HUES6 (cell line): ENCODE data around the gene ANKRD36B.
A peak's percentile ranks its signal among the peaks of the same experiment; 100 is the strongest.
"Not testable (repeated sequence)": the region's sequence is repeated elsewhere in the genome, so short reads cannot be mapped to it uniquely, and the experiment has no call there.

Experiments
- H3K27ac ChIP-seq: 2 replicates; pipeline ENCODE4 v1.7.0; 2013; ENCODE audit warnings: low read depth, mild to moderate bottlenecking, low read length, inconsistent platforms
- H3K27me3 ChIP-seq: 2 replicates; pipeline ENCODE4 v1.6.1; 2013; ENCODE audit warnings: low read length; ENCODE audit not compliant: control insufficient read depth, insufficient read depth
- H3K36me3 ChIP-seq: 2 replicates; pipeline ENCODE4 v1.6.1; 2013; ENCODE audit warnings: low read length; ENCODE audit not compliant: control insufficient read depth, insufficient read depth
- H3K4me1 ChIP-seq: 2 replicates; pipeline ENCODE4 v1.6.1; 2013; ENCODE audit warnings: low read length; ENCODE audit not compliant: control insufficient read depth, insufficient read depth
- H3K4me3 ChIP-seq: 2 replicates; pipeline ENCODE4 v1.5.1; 2013; ENCODE audit warnings: low read depth, low read length
- H3K9ac ChIP-seq: one replicate; pipeline ENCODE4 v1.6.1; 2013; ENCODE audit warnings: mild to moderate bottlenecking, low read length
- H3K9me3 ChIP-seq: 2 replicates; pipeline ENCODE4 v1.6.1; 2013; ENCODE audit warnings: low read depth, low read length; ENCODE audit not compliant: control insufficient read depth, insufficient read depth

The ANKRD36B gene

GRCh38 chr2:97605524-97606339, 16.1 kb upstream of the ANKRD36B start:
- not testable (repeated sequence) for H3K4me3 ChIP-seq, H3K36me3 ChIP-seq, H3K9me3 ChIP-seq, H3K27me3 ChIP-seq, H3K4me1 ChIP-seq, H3K9ac ChIP-seq, H3K27ac ChIP-seq

GRCh38 chr2:97605109-97605508, 15.4 kb upstream of the ANKRD36B start:
- not testable (repeated sequence) for H3K9ac ChIP-seq, H3K27me3 ChIP-seq, H3K27ac ChIP-seq, H3K36me3 ChIP-seq, H3K4me3 ChIP-seq, H3K4me1 ChIP-seq, H3K9me3 ChIP-seq

- H3K27me3 ChIP-seq, H3K4me3 ChIP-seq: not testable (repeated sequence)
Measured at GRCh38 chr2:97601537-97601936, 11.9 kb upstream of the ANKRD36B start.

GRCh38 chr2:97596180-97596579, 6.5 kb upstream of the ANKRD36B start:
- H3K27me3 ChIP-seq, H3K9me3 ChIP-seq, H3K4me1 ChIP-seq, H3K4me3 ChIP-seq, H3K27ac ChIP-seq, H3K36me3 ChIP-seq, H3K9ac ChIP-seq: not testable (repeated sequence)

More at GRCh38 chr2:97601537-97601936, 11.9 kb upstream of the ANKRD36B start:
- not testable (repeated sequence) for H3K27ac ChIP-seq, H3K36me3 ChIP-seq, H3K9ac ChIP-seq, H3K9me3 ChIP-seq, H3K4me1 ChIP-seq

- not testable (repeated sequence) for H3K9ac ChIP-seq, H3K36me3 ChIP-seq, H3K27me3 ChIP-seq, H3K9me3 ChIP-seq, H3K4me3 ChIP-seq, H3K27ac ChIP-seq, H3K4me1 ChIP-seq
Measured at GRCh38 chr2:97593520-97593919, 3.8 kb upstream of the ANKRD36B start.

- Histone ChIP-seq H3K9ac (peak overlapping the region; percentile 79), H3K27ac (peak overlapping the region; percentile 60; the same call in 1 of the 2 replicates), H3K4me3 (peak overlapping the region; percentile 86)
- H3K9me3 ChIP-seq, H3K4me1 ChIP-seq, H3K27me3 ChIP-seq, H3K36me3 ChIP-seq: not testable (repeated sequence)
Measured at GRCh38 chr2:97590515-97591394, 1.1 kb upstream of the ANKRD36B start.

- not testable (repeated sequence) for H3K27me3 ChIP-seq, H3K9me3 ChIP-seq, H3K4me1 ChIP-seq, H3K36me3 ChIP-seq, H3K27ac ChIP-seq
- Histone ChIP-seq H3K9ac (peak overlapping the region; percentile 80), H3K4me3 (peak overlapping the region; percentile 91)
Measured at GRCh38 chr2:97589257-97589597, 450 bp downstream of the ANKRD36B start.

- H3K9ac ChIP-seq, H3K4me1 ChIP-seq, H3K4me3 ChIP-seq, H3K9me3 ChIP-seq, H3K36me3 ChIP-seq, H3K27me3 ChIP-seq, H3K27ac ChIP-seq: not testable (repeated sequence)
Measured at GRCh38 chr2:97565674-97566073, 24.0 kb downstream of the ANKRD36B start.

GRCh38 chr2:97552406-97552805, 37.3 kb downstream of the ANKRD36B start:
- not testable (repeated sequence) for H3K9me3 ChIP-seq, H3K4me3 ChIP-seq, H3K27ac ChIP-seq, H3K9ac ChIP-seq, H3K4me1 ChIP-seq, H3K27me3 ChIP-seq
- H3K36me3 ChIP-seq: peaks cover 35% of the 10 kb centered on the region

GRCh38 chr2:97550498-97550897, 39.2 kb downstream of the ANKRD36B start:
- not testable (repeated sequence) for H3K4me1 ChIP-seq, H3K4me3 ChIP-seq, H3K27ac ChIP-seq, H3K27me3 ChIP-seq, H3K9me3 ChIP-seq, H3K9ac ChIP-seq
- H3K36me3 ChIP-seq: peaks cover 37% of the 10 kb centered on the region

- not testable (repeated sequence) for H3K9ac ChIP-seq, H3K27me3 ChIP-seq, H3K27ac ChIP-seq, H3K9me3 ChIP-seq, H3K4me1 ChIP-seq, H3K4me3 ChIP-seq
- peaks cover 30% of the 10 kb centered on the region for H3K36me3 ChIP-seq
Measured at GRCh38 chr2:97549058-97549457, 40.6 kb downstream of the ANKRD36B start.
